ENCODE results near the gene CNOT8.

GRCh38 chr5:154892369-154892771 lies 33.9 kb downstream of the CNOT8 start:
- no peak for TF ChIP-seq CTCF (IDR thresholded peaks at IDR 0.05)
- TF ChIP-seq ZFX (IDR thresholded peaks at IDR 0.05; ENCODE audit: borderline replicate concordance) = no peak

Data from 22Rv1 (cell line).